MCF 10A (cell line): ENCODE measurements around the gene C1orf116. TPM values are rescaled to one million over a fixed set of nuclear protein-coding genes. Genes with fewer than 3 reads are reported as not detected.
A peak's percentile ranks its signal among the peaks of the same experiment; 100 is the strongest.

ENCODE experiments used
- BruUV-seq: library from RNA; stranded (reverse); fragments of 400-500 nt; replicated peaks from 2 replicates; lab custom pipeline; 2021; lab: Mats Ljungman, UMichigan
- CTCF ChIA-PET: fragments of 300-600 bp; sonication (Branson Sonifier 250); formaldehyde crosslinking; extraction: SDS; loops from one replicate; lab custom pipeline; 2021; ENCODE audit warnings: antibody characterized with exemption, inconsistent platforms; lab: Yijun Ruan, JAX
- POLR2A ChIA-PET: fragments of 300-600, 350-650 bp; sonication (Branson Sonifier 250); formaldehyde crosslinking; extraction: SDS; loops from one replicate; lab custom pipeline; 2020; ENCODE audit warnings: antibody characterized with exemption, inconsistent platforms; lab: Yijun Ruan, JAX
- DNase-seq: peaks from one replicate; pipeline ENCODE4 v3.0.0-alpha.2; 2018; ENCODE audit not compliant: unreplicated experiment
- H3K27ac Mint-ChIP-seq: one replicate; pipeline ENCODE4 v1.8.0; 2022; ENCODE audit warnings: mild to moderate bottlenecking, low read depth, mixed read lengths; ENCODE audit not compliant: unreplicated experiment
- H3K27me3 Mint-ChIP-seq: one replicate; pipeline ENCODE4 v1.8.0; 2022; ENCODE audit warnings: mixed read lengths; ENCODE audit not compliant: insufficient read depth, unreplicated experiment
- H3K36me3 Mint-ChIP-seq: one replicate; pipeline ENCODE4 v1.8.0; 2022; ENCODE audit warnings: mild to moderate bottlenecking, moderate library complexity, mixed read lengths; ENCODE audit not compliant: insufficient read depth, unreplicated experiment
- H3K4me1 Mint-ChIP-seq: one replicate; pipeline ENCODE4 v1.8.0; 2022; ENCODE audit warnings: mixed read lengths; ENCODE audit not compliant: insufficient read depth, unreplicated experiment
- H3K4me3 Mint-ChIP-seq: one replicate; pipeline ENCODE4 v1.8.0; 2022; ENCODE audit warnings: mild to moderate bottlenecking, moderate library complexity, mixed read lengths; ENCODE audit not compliant: unreplicated experiment
- H3K9me3 Mint-ChIP-seq: one replicate; pipeline ENCODE4 v1.8.0; 2022; ENCODE audit warnings: mixed read lengths; ENCODE audit not compliant: unreplicated experiment
- intact Hi-C: fragments of 100-400 bp; cut with micrococcal nuclease; formaldehyde crosslinking; loops from 2 replicates; pipeline ENCODE4 v1.14.1; 2022
- total RNA-seq: library from RNA; stranded (reverse); gene quantifications from 2 replicates; pipeline ENCODE4 v1.2.3, GENCODE V29; 2022
- TF ChIP-seq, protein P1 (sequence below): fragments of 200-600 bp; IDR thresholded peaks from one replicate; pipeline ENCODE4 v1.8.0; 2022; ENCODE audit warnings: antibody characterized with exemption, mild to moderate bottlenecking; ENCODE audit not compliant: unreplicated experiment

The C1orf116 gene
- total RNA-seq, 1 experiment from 2014 or later = 35.4 TPM

- H3K27ac Mint-ChIP-seq = peak overlapping the region; percentile 95
- ChIA-PET CTCF (interaction anchor here (0.6 to 8.0 kb wide), 32 partner anchors 8 to 450 kb away, joined by 3 to 168 read pairs (median 7); partner anchors contain the start of genes C1orf116 and CR1), POLR2A (interaction anchor here (0.6 to 33.4 kb wide), 24 partner anchors 9 to 819 kb away, joined by 3 to 2100 read pairs (median 4); partner anchors contain the start of genes C1orf116, DYRK3 and MAPKAPK2)
- BruUV-seq = no TSS peak
- H3K9me3 Mint-ChIP-seq = no peaks in the 10 kb centered on the region
- peaks cover 73% of the 10 kb centered on the region for H3K4me1 Mint-ChIP-seq
- TF ChIP-seq, protein P1, sequence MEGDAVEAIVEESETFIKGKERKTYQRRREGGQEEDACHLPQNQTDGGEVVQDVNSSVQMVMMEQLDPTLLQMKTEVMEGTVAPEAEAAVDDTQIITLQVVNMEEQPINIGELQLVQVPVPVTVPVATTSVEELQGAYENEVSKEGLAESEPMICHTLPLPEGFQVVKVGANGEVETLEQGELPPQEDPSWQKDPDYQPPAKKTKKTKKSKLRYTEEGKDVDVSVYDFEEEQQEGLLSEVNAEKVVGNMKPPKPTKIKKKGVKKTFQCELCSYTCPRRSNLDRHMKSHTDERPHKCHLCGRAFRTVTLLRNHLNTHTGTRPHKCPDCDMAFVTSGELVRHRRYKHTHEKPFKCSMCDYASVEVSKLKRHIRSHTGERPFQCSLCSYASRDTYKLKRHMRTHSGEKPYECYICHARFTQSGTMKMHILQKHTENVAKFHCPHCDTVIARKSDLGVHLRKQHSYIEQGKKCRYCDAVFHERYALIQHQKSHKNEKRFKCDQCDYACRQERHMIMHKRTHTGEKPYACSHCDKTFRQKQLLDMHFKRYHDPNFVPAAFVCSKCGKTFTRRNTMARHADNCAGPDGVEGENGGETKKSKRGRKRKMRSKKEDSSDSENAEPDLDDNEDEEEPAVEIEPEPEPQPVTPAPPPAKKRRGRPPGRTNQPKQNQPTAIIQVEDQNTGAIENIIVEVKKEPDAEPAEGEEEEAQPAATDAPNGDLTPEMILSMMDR = no peak
- DNase-seq = no peak
- H3K36me3 Mint-ChIP-seq = peaks cover 59% of the 10 kb centered on the region
- intact Hi-C loops = no loop called here
- H3K4me3 Mint-ChIP-seq = peak overlapping the region; percentile 89
- no peaks in the 10 kb centered on the region for H3K27me3 Mint-ChIP-seq
Observed at GRCh38 chr1:207049514-207049913, 17.0 kb upstream of the C1orf116 start.

- Mint-ChIP-seq H3K9me3 (no peaks in the 10 kb centered on the region), H3K27me3 (no peaks in the 10 kb centered on the region), H3K36me3 (peaks cover 59% of the 10 kb centered on the region), H3K27ac (peak overlapping the region; percentile 95), H3K4me3 (peak overlapping the region; percentile 89), H3K4me1 (peaks cover 70% of the 10 kb centered on the region)
- DNase-seq = no peak
- TF ChIP-seq, protein P1 = no peak
- ChIA-PET POLR2A (interaction anchor here (0.6 to 33.4 kb wide), 12 partner anchors 8 to 819 kb away, joined by 3 to 2100 read pairs (median 6); partner anchors contain the start of genes C1orf116, DYRK3 and MAPKAPK2), CTCF (interaction anchor here (0.6 to 8.0 kb wide), 21 partner anchors 9 to 450 kb away, joined by 3 to 168 read pairs (median 8); partner anchors contain the start of genes C1orf116 and CR1)
- BruUV-seq = TSS peak; percentile 18
- intact Hi-C loops = no loop called here
Observed at GRCh38 chr1:207049054-207049453, 16.5 kb upstream of the C1orf116 start.

- H3K27me3 Mint-ChIP-seq = no peaks in the 10 kb centered on the region
- H3K27ac Mint-ChIP-seq = peak overlapping the region; percentile 95
- no TSS peak for BruUV-seq
- TF ChIP-seq, protein P1 = no peak
- H3K4me3 Mint-ChIP-seq = no peak overlapping the region
- DNase-seq = no peak
- POLR2A ChIA-PET = interaction anchor here (0.6 to 33.4 kb wide), 13 partner anchors 10 to 451 kb away, joined by 3 to 2100 read pairs (median 4); partner anchors contain the start of genes C1orf116 and DYRK3
- peaks cover 63% of the 10 kb centered on the region for H3K36me3 Mint-ChIP-seq
- H3K4me1 Mint-ChIP-seq = peaks cover 65% of the 10 kb centered on the region
- intact Hi-C loops = no loop called here
- H3K9me3 Mint-ChIP-seq = no peaks in the 10 kb centered on the region
- CTCF ChIA-PET = interaction anchor here (0.6 to 8.0 kb wide), 10 partner anchors 8 to 287 kb away, joined by 3 to 168 read pairs (median 18); partner anchors contain the start of gene C1orf116
Observed at GRCh38 chr1:207048041-207048440, 15.5 kb upstream of the C1orf116 start.

- TF ChIP-seq, protein P1 = no peak
- H3K27me3 Mint-ChIP-seq = no peaks in the 10 kb centered on the region
- peaks cover 63% of the 10 kb centered on the region for H3K36me3 Mint-ChIP-seq
- DNase-seq = no peak
- peak overlapping the region; percentile 95 for H3K27ac Mint-ChIP-seq
- peak overlapping the region; percentile 50 for H3K4me3 Mint-ChIP-seq
- BruUV-seq = no TSS peak
- H3K4me1 Mint-ChIP-seq = peaks cover 60% of the 10 kb centered on the region
- CTCF ChIA-PET = interaction anchor here (0.8 to 8.0 kb wide), 9 partner anchors 15 to 452 kb away, joined by 3 to 168 read pairs (median 7); partner anchors contain the start of gene C1orf116
- H3K9me3 Mint-ChIP-seq = no peaks in the 10 kb centered on the region
- POLR2A ChIA-PET = interaction anchor here (0.7 to 33.4 kb wide), 12 partner anchors 10 to 452 kb away, joined by 3 to 2100 read pairs (median 5); partner anchors contain the start of genes C1orf116 and CD55
- intact Hi-C loops = no loop called here
Observed at GRCh38 chr1:207047505-207047904, 14.9 kb upstream of the C1orf116 start.
